Measurements from ENCODE around the gene IL16.

The IL16 gene

GRCh38 chr15:81270188-81270587, 73.5 kb downstream of the IL16 start:
- Histone ChIP-seq H3K9ac (ENCODE audit: low read length) (no peak overlapping the region), H3K79me2 (ENCODE audit: insufficient read depth, low read length) (no peaks in the 10 kb centered on the region), H3K36me3 (ENCODE audit: low read length) (no peaks in the 10 kb centered on the region), H3K27me3 (ENCODE audit: low read length) (no peaks in the 10 kb centered on the region), H3F3A (ENCODE audit: insufficient read depth) (no peaks in the 10 kb centered on the region), H2AFZ (ENCODE audit: low read depth, low read length, severe bottlenecking) (no peak overlapping the region), H3K9me3 (ENCODE audit: insufficient read depth, low read length) (no peaks in the 10 kb centered on the region), H3K4me2 (ENCODE audit: low read depth, low read length, poor library complexity, severe bottlenecking) (no peak overlapping the region), H3K9me2 (replicated peaks; ENCODE audit: insufficient read depth, low read length) (no peaks in the 10 kb centered on the region), H3K27ac (ENCODE audit: low read depth, low read length) (no peak overlapping the region), H3K4me3 (ENCODE audit: insufficient read depth, low read length, poor library complexity, severe bottlenecking) (no peak overlapping the region), H4K20me1 (ENCODE audit: low read depth, low read length) (no peaks in the 10 kb centered on the region)
- TF ChIP-seq CTCF (IDR thresholded peaks at IDR 0.05; ENCODE audit: insufficient read depth, low read length, poor library complexity, severe bottlenecking) (no peak), EZH2phosphoT487 (conservative IDR thresholded peaks at IDR 0.05; ENCODE audit: low read length) (no peak)

GRCh38 chr15:81270781-81271491, 74.3 kb downstream of the IL16 start:
- Histone ChIP-seq H3K4me3 (ENCODE audit: insufficient read depth, low read length, poor library complexity, severe bottlenecking) (no peak overlapping the region), H3K9ac (ENCODE audit: low read length) (no peak overlapping the region), H3K4me2 (ENCODE audit: low read depth, low read length, poor library complexity, severe bottlenecking) (no peak overlapping the region), H3K27me3 (ENCODE audit: low read length) (no peaks in the 10 kb centered on the region), H4K20me1 (ENCODE audit: low read depth, low read length) (no peaks in the 10 kb centered on the region), H3K79me2 (ENCODE audit: insufficient read depth, low read length) (no peaks in the 10 kb centered on the region), H3K27ac (ENCODE audit: low read depth, low read length) (no peak overlapping the region), H2AFZ (ENCODE audit: low read depth, low read length, severe bottlenecking) (no peak overlapping the region), H3K9me3 (ENCODE audit: insufficient read depth, low read length) (no peaks in the 10 kb centered on the region), H3K36me3 (ENCODE audit: low read length) (no peaks in the 10 kb centered on the region), H3F3A (ENCODE audit: insufficient read depth) (no peaks in the 10 kb centered on the region), H3K9me2 (replicated peaks; ENCODE audit: insufficient read depth, low read length) (no peaks in the 10 kb centered on the region)
- TF ChIP-seq CTCF (IDR thresholded peaks at IDR 0.05; ENCODE audit: insufficient read depth, low read length, poor library complexity, severe bottlenecking), result no peak
- no peak for TF ChIP-seq EZH2phosphoT487 (conservative IDR thresholded peaks at IDR 0.05; ENCODE audit: low read length)

GRCh38 chr15:81271761-81272644, 75.3 kb downstream of the IL16 start:
- Histone ChIP-seq H3K27ac (ENCODE audit: low read depth, low read length) (no peak overlapping the region), H4K20me1 (ENCODE audit: low read depth, low read length) (no peaks in the 10 kb centered on the region), H3K9me3 (ENCODE audit: insufficient read depth, low read length) (no peaks in the 10 kb centered on the region), H3K4me2 (ENCODE audit: low read depth, low read length, poor library complexity, severe bottlenecking) (no peak overlapping the region), H3K79me2 (ENCODE audit: insufficient read depth, low read length) (no peaks in the 10 kb centered on the region), H3K36me3 (ENCODE audit: low read length) (no peaks in the 10 kb centered on the region), H2AFZ (ENCODE audit: low read depth, low read length, severe bottlenecking) (no peak overlapping the region), H3K9me2 (replicated peaks; ENCODE audit: insufficient read depth, low read length) (no peaks in the 10 kb centered on the region), H3K27me3 (ENCODE audit: low read length) (no peaks in the 10 kb centered on the region), H3F3A (ENCODE audit: insufficient read depth) (no peaks in the 10 kb centered on the region), H3K9ac (ENCODE audit: low read length) (no peak overlapping the region), H3K4me3 (ENCODE audit: insufficient read depth, low read length, poor library complexity, severe bottlenecking) (no peak overlapping the region)
- TF ChIP-seq EZH2phosphoT487 (conservative IDR thresholded peaks at IDR 0.05; ENCODE audit: low read length), result no peak
- TF ChIP-seq CTCF (IDR thresholded peaks at IDR 0.05; ENCODE audit: insufficient read depth, low read length, poor library complexity, severe bottlenecking), result no peak

Data from SU-DHL-6 (cell line).